ENCODE results near the gene MED27. TPM values are rescaled to one million over a fixed set of nuclear protein-coding genes. Genes with fewer than 3 reads are reported as not detected.

MED27 gene
- total and polyA plus RNA-seq, 10 of the 15 experiments (the other 5 are each of a cell fraction or from before 2014, with no cell fraction given), result 20.3 to 50.3 (median 35.5) TPM

GRCh38 chr9:131834721-131835120 lies 244.9 kb downstream of the MED27 start:
- ChIA-PET CTCF (interaction anchor here (0.6 kb wide), 1 partner anchor 119 kb away, joined by 3 read pairs; no protein-coding TSS in a partner anchor), SMC1A (ENCODE audit: uncharacterized antibody, unreplicated experiment) (no interaction called here), POLR2A (no interaction called here), RAD21 (ENCODE audit: unreplicated experiment) (no interaction called here)
- Histone ChIP-seq H3K4me3 (no peak overlapping the region), H3K9ac (ENCODE audit: control insufficient read depth, insufficient read depth, low read length) (no peak overlapping the region), H2AFZ (ENCODE audit: control insufficient read depth, low read depth, low read length) (no peak overlapping the region), H3K79me2 (ENCODE audit: control insufficient read depth, insufficient read depth, low read length) (no peaks in the 10 kb centered on the region), H3K27me3 (replicated peaks in 1 of 2; ENCODE audit: control insufficient read depth in 2 of 2, insufficient read depth in 2 of 2, low read length in 1 of 2) (peaks cover 0 to 1% of the 10 kb centered on the region in 2 experiments; a peak in 1 of 4 replicates), H3K4me2 (ENCODE audit: control insufficient read depth, insufficient read depth) (no peak overlapping the region), H3K4me1 (ENCODE audit: control insufficient read depth, insufficient read depth, low read length) (no peaks in the 10 kb centered on the region), H4K20me1 (ENCODE audit: control insufficient read depth, insufficient read depth) (no peaks in the 10 kb centered on the region), H3K36me3 (ENCODE audit: control insufficient read depth in 2 of 2, insufficient read depth in 2 of 2, low read length in 1 of 2) (no peaks in the 10 kb centered on the region), H3K27ac (ENCODE audit: control insufficient read depth, insufficient read depth) (no peak overlapping the region), H3K9me3 (replicated peaks; ENCODE audit: control insufficient read depth, insufficient read depth, low read length) (no peaks in the 10 kb centered on the region; the same call in 2 of the 3 replicates)
- intact Hi-C loops (cut with micrococcal nuclease; ENCODE audit: unreplicated experiment) (no loop called here), in situ Hi-C loops (cut with MboI) (no loop called here)
- no peak for FAIRE-seq
- TF ChIP-seq PKNOX1 (IDR thresholded peaks at IDR 0.05), result no peak
- TF ChIP-seq SMAD1 (IDR thresholded peaks at IDR 0.05; ENCODE audit: low read depth, partially characterized antibody), result no peak
- no peak for TF ChIP-seq IKZF2 (IDR thresholded peaks at IDR 0.05)
- no peak for TF ChIP-seq SIN3A (IDR thresholded peaks at IDR 0.05; ENCODE audit: low read depth, low read length)
- no peak for TF ChIP-seq ATF2 (IDR thresholded peaks at IDR 0.05; ENCODE audit: low read length)
- no peak for ATAC-seq
- no peak for DNase-seq (ENCODE audit: low read depth, low spot score)
- 31% methylated on average over 15 of the region's 15 CpGs for WGBS (ENCODE audit: insufficient coverage, insufficient replicate concordance, low lambda C conversion rate, missing lambda C conversion rate)
- no TSS peak for BruUV-seq (replicated peaks)

GRCh38 chr9:131833906-131834305 lies 245.8 kb downstream of the MED27 start:
- H2AFZ ChIP-seq (ENCODE audit: control insufficient read depth, low read depth, low read length), result no peak overlapping the region
- in situ Hi-C loops (cut with MboI) (no loop called here), intact Hi-C loops (cut with micrococcal nuclease; ENCODE audit: unreplicated experiment) (no loop called here)
- POLR2A ChIA-PET, result no interaction called here
- ATAC-seq (no peak), DNase-seq (ENCODE audit: low read depth, low spot score) (no peak), FAIRE-seq (no peak)
- H3K9ac ChIP-seq (ENCODE audit: control insufficient read depth, insufficient read depth, low read length), result no peak overlapping the region
- no peaks in the 10 kb centered on the region for H3K4me1 ChIP-seq (ENCODE audit: control insufficient read depth, insufficient read depth, low read length)
- WGBS (ENCODE audit: insufficient coverage, insufficient replicate concordance, low lambda C conversion rate, missing lambda C conversion rate), result 47% methylated on average over 2 of the region's 2 CpGs
- BruUV-seq (replicated peaks), result no TSS peak
- RAD21 ChIA-PET (ENCODE audit: unreplicated experiment), result no interaction called here
- no peaks in the 10 kb centered on the region for H3K79me2 ChIP-seq (ENCODE audit: control insufficient read depth, insufficient read depth, low read length)
- CTCF ChIA-PET, result no interaction called here
- no peak overlapping the region for H3K4me3 ChIP-seq
- no peak overlapping the region for H3K4me2 ChIP-seq (ENCODE audit: control insufficient read depth, insufficient read depth)
- H3K27ac ChIP-seq (ENCODE audit: control insufficient read depth, insufficient read depth), result no peak overlapping the region
- H4K20me1 ChIP-seq (ENCODE audit: control insufficient read depth, insufficient read depth), result no peaks in the 10 kb centered on the region
- SMC1A ChIA-PET (ENCODE audit: uncharacterized antibody, unreplicated experiment), result no interaction called here
- no peaks in the 10 kb centered on the region for H3K36me3 ChIP-seq (ENCODE audit: control insufficient read depth in 2 of 2, insufficient read depth in 2 of 2, low read length in 1 of 2)
- peaks cover 0 to 1% of the 10 kb centered on the region in 2 experiments; a peak in 1 of 4 replicates for H3K27me3 ChIP-seq (replicated peaks in 1 of 2; ENCODE audit: control insufficient read depth in 2 of 2, insufficient read depth in 2 of 2, low read length in 1 of 2)
- H3K9me3 ChIP-seq (replicated peaks; ENCODE audit: control insufficient read depth, insufficient read depth, low read length), result no peaks in the 10 kb centered on the region; the same call in 2 of the 3 replicates
- no peak for TF ChIP-seq NFYA (IDR thresholded peaks at IDR 0.05; ENCODE audit: borderline replicate concordance, low read depth, low read length)
- TF ChIP-seq CTCF (IDR thresholded peaks at IDR 0.05 in 2 of 3, conservative IDR thresholded peaks at IDR 0.05 in 1 of 3; ENCODE audit: control insufficient read depth in 2 of 3, extremely low read depth in 1 of 3, insufficient read depth in 1 of 3, low read depth in 3 of 3, low read length in 3 of 3), result no peak
- TF ChIP-seq ASH2L (IDR thresholded peaks at IDR 0.05; ENCODE audit: borderline replicate concordance, low read depth), result no peak
- TF ChIP-seq ZNF622 (IDR thresholded peaks at IDR 0.05), result no peak
- TF ChIP-seq BHLHE40 (IDR thresholded peaks at IDR 0.05; ENCODE audit: borderline replicate concordance in 1 of 2, low read depth in 2 of 2, low read length in 1 of 2), result no peak
- TF ChIP-seq IRF5 (IDR thresholded peaks at IDR 0.05; ENCODE audit: borderline replicate concordance), result no peak
- no peak for TF ChIP-seq CBX5 (IDR thresholded peaks at IDR 0.05; ENCODE audit: low read depth)
